B cell (primary cell): ENCODE measurements around the gene CCL13. TPM values are rescaled to one million over a fixed set of nuclear protein-coding genes. Genes with fewer than 3 reads are reported as not detected.

ENCODE experiments used
- ATAC-seq: fragments of 200-7000 bp; cut with Tn5 transposase; one replicate; pipeline ENCODE4 v1.10.0; 2021; ENCODE audit warnings: low read depth, mild to moderate bottlenecking, moderate number of reproducible peaks, moderate library complexity
- CTCF ChIA-PET: fragments of 350-600 bp; sonication (Branson Sonifier 250); formaldehyde crosslinking; loops from one replicate; lab custom pipeline; 2021; ENCODE audit warnings: antibody characterized with exemption, inconsistent platforms; lab: Charles Lee
- POLR2A ChIA-PET: fragments of 350-600 bp; sonication (Branson Sonifier 250); formaldehyde crosslinking; loops from one replicate; lab custom pipeline; 2021; ENCODE audit warnings: antibody characterized with exemption; lab: Charles Lee
- DNase-seq: peaks from one replicate; pipeline ENCODE4 v3.0.0; 2013
- H2AFZ ChIP-seq: 2 replicates; pipeline ENCODE4 v1.6.1; 2012; ENCODE audit warnings: mild to moderate bottlenecking, low read depth, low read length; ENCODE audit not compliant: insufficient read depth, poor library complexity, severe bottlenecking
- H3K27ac ChIP-seq, 2 donors: 1 replicate in 1 of 2; 2 replicates in 1 of 2; pipeline ENCODE4 v1.5.1; 2012 to 2013; ENCODE audit warnings: low read length in 2 of 2, mild to moderate bottlenecking in 2 of 2, moderate library complexity in 1 of 2
- H3K27me3 ChIP-seq, 4 experiments: fragments of 200-600 bp in 1 of 4; sonication (generic) in 1 of 4; replicated peaks in 1 of 4; 1 replicate in 2 of 4; 2 replicates in 2 of 4; pipeline versions ENCODE4 v1.6.1 to v1.7.0; 2013 to 2016; ENCODE audit warnings: low read length in 3 of 4, mild to moderate bottlenecking in 2 of 4, mixed read lengths in 1 of 4, moderate library complexity in 1 of 4; ENCODE audit not compliant: insufficient read depth in 4 of 4, control insufficient read depth in 3 of 4; ENCODE audit errors: control extremely low read depth in 1 of 4
- H3K36me3 ChIP-seq, 2 experiments: replicated peaks in 1 of 2; 1 replicate in 1 of 2; 2 replicates in 1 of 2; pipeline versions ENCODE4 v1.6.1 to v1.7.1; 2013; ENCODE audit warnings: low read length in 1 of 2; ENCODE audit not compliant: insufficient read depth in 2 of 2, control insufficient read depth in 1 of 2; ENCODE audit errors: control extremely low read depth in 1 of 2, extremely low read depth in 1 of 2
- H3K4me1 ChIP-seq, 2 donors: fragments of 200-600 bp in 1 of 2; sonication (generic) in 1 of 2; 1 replicate in 1 of 2; 2 replicates in 1 of 2; pipeline versions ENCODE4 v1.5.1 to v1.6.1; 2013 to 2017; ENCODE audit warnings: low read length in 2 of 2; ENCODE audit not compliant: control insufficient read depth in 2 of 2, insufficient read depth in 2 of 2
- H3K4me2 ChIP-seq: replicated peaks from 2 replicates; pipeline ENCODE3; 2012; ENCODE audit warnings: mild to moderate bottlenecking, low read depth, low read length; ENCODE audit not compliant: poor library complexity, severe bottlenecking
- H3K4me3 ChIP-seq, 5 experiments: fragments of 200-600 bp in 1 of 5; sonication (generic) in 1 of 5; 1 replicate in 3 of 5; 2 replicates in 2 of 5; pipeline versions ENCODE4 v1.5.1 to v1.7.0; 2011 to 2016; ENCODE audit warnings: low read length in 4 of 5, mild to moderate bottlenecking in 4 of 5, low read depth in 2 of 5, control low read depth in 1 of 5, moderate library complexity in 1 of 5; ENCODE audit not compliant: insufficient read depth in 1 of 5; ENCODE audit errors: control extremely low read depth in 1 of 5, extremely low read depth in 1 of 5
- H3K79me2 ChIP-seq: fragments of 200-600 bp; sonication (generic); one replicate; pipeline ENCODE4 v1.6.0; 2016; ENCODE audit warnings: low read length; ENCODE audit not compliant: control insufficient read depth, insufficient read depth
- H3K9ac ChIP-seq: fragments of 200-600 bp; sonication (generic); 2 replicates; pipeline ENCODE4 v1.6.1; 2017; ENCODE audit warnings: mild to moderate bottlenecking, low read length, moderate library complexity
- H3K9me3 ChIP-seq, 3 donors: one replicate each; pipeline versions ENCODE4 v1.6.1 to v1.7.1; 2013; ENCODE audit warnings: low read length in 2 of 3; ENCODE audit not compliant: control insufficient read depth in 2 of 3, insufficient read depth in 1 of 3; ENCODE audit errors: control extremely low read depth in 1 of 3
- H4K20me1 ChIP-seq: 2 replicates; pipeline ENCODE4 v1.6.0; 2012; ENCODE audit warnings: mild to moderate bottlenecking, low read length; ENCODE audit not compliant: insufficient read depth, control insufficient read depth, poor library complexity, severe bottlenecking
- H3K27ac Mint-ChIP-seq: one replicate; pipeline ENCODE4 v1.8.0; 2021; ENCODE audit warnings: mixed read lengths
- H3K27me3 Mint-ChIP-seq: one replicate; pipeline ENCODE4 v1.8.0; 2021; ENCODE audit warnings: mixed read lengths
- H3K4me1 Mint-ChIP-seq: one replicate; pipeline ENCODE4 v1.8.0; 2021; ENCODE audit warnings: mixed read lengths
- H3K4me3 Mint-ChIP-seq: one replicate; pipeline ENCODE4 v1.8.0; 2021; ENCODE audit warnings: mixed read lengths
- H3K9me3 Mint-ChIP-seq: one replicate; pipeline ENCODE4 v1.8.0; 2022; ENCODE audit warnings: mixed read lengths; ENCODE audit not compliant: insufficient read depth
- EZH2 ChIP-seq: IDR thresholded peaks from 2 replicates; pipeline ENCODE4 v1.6.1; 2012; ENCODE audit warnings: borderline replicate concordance, low read depth, mild to moderate bottlenecking, moderate library complexity, low read length; ENCODE audit not compliant: insufficient read depth, poor library complexity, severe bottlenecking
- WGBS: methylation state at CpG from one replicate; pipeline ENCODE4 v1.1.5; 2013; ENCODE audit warnings: missing lambda C conversion rate; ENCODE audit not compliant: insufficient coverage; 5-methylcytosine and 5-hydroxymethylcytosine counted together
- intact Hi-C: fragments of 100-400 bp; cut with micrococcal nuclease; formaldehyde crosslinking; loops from one replicate; pipeline ENCODE4 v1.10.0; 2022
- polyA plus RNA-seq: library from polyadenylated mRNA; depleted of rRNA; stranded (reverse); fragments of >200 nt; gene quantifications from 2 replicates; pipeline ENCODE4 v1.2.3, GENCODE V29; 2012
- total RNA-seq, 2 donors: library from RNA; stranded (reverse); fragments of 120-200 nt in 1 of 2; gene quantifications; 1 replicate in 1 of 2; 2 replicates in 1 of 2; pipeline versions ENCODE4 v1.2.3 to v1.2.4, GENCODE V29; 2013 to 2022
- TF ChIP-seq, protein P1 (sequence below): fragments of 200-600 bp; IDR thresholded peaks from one replicate; pipeline ENCODE4 v1.8.0; 2022; ENCODE audit warnings: antibody characterized with exemption, mild to moderate bottlenecking

The CCL13 gene
- total and polyA plus RNA-seq, 2 donors (not counting 1 experiment from before 2014, with no cell fraction given): not detected

DNA sequence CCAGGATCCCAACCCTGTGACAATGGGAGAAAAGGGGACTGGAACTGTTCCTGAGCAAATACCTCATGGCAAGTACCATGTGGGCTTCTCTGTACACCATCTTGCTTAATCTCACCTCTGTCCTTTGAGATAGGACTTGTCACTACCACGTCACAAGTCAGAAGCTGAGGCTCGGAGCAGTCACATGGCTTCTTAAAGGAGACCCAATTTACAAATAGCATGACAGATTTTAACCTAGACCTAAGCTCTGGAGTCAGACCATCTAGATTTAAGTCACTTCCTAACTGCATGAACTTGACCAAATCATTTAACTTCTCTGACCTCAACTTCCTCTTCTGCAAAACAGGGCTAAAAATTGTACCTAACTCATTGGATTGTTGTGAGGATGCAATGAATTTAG lies 42.7 kb downstream of the CCL13 start:
- Mint-ChIP-seq H3K9me3 (no peaks in the 10 kb centered on the region), H3K4me1 (peaks cover 30% of the 10 kb centered on the region), H3K4me3 (no peak overlapping the region), H3K27me3 (no peaks in the 10 kb centered on the region), H3K27ac (peak overlapping the region; percentile 3)
- Histone ChIP-seq H3K4me2 (peak overlapping the region; percentile 38), H3K27ac (peak overlapping the region in 1 of 2 donors; percentile 6), H4K20me1 (no peaks in the 10 kb centered on the region), H3K36me3 (no peaks in the 10 kb centered on the region), H2AFZ (no peak overlapping the region), H3K4me1 (peaks cover 25 to 27% of the 10 kb centered on the region in 2 donors), H3K79me2 (no peaks in the 10 kb centered on the region), H3K4me3 (no peak overlapping the region), H3K9ac (no peak overlapping the region), H3K9me3 (no peaks in the 10 kb centered on the region), H3K27me3 (no peaks in the 10 kb centered on the region)
- 0% methylated on average over 2 of the region's 2 CpGs for WGBS
- TF ChIP-seq EZH2: no peak
- TF ChIP-seq, protein P1, sequence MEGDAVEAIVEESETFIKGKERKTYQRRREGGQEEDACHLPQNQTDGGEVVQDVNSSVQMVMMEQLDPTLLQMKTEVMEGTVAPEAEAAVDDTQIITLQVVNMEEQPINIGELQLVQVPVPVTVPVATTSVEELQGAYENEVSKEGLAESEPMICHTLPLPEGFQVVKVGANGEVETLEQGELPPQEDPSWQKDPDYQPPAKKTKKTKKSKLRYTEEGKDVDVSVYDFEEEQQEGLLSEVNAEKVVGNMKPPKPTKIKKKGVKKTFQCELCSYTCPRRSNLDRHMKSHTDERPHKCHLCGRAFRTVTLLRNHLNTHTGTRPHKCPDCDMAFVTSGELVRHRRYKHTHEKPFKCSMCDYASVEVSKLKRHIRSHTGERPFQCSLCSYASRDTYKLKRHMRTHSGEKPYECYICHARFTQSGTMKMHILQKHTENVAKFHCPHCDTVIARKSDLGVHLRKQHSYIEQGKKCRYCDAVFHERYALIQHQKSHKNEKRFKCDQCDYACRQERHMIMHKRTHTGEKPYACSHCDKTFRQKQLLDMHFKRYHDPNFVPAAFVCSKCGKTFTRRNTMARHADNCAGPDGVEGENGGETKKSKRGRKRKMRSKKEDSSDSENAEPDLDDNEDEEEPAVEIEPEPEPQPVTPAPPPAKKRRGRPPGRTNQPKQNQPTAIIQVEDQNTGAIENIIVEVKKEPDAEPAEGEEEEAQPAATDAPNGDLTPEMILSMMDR: no peak
- DNase-seq (peak; percentile 59), ATAC-seq (peak; percentile 43)
- ChIA-PET CTCF (interaction anchor here (1.1 to 2.4 kb wide), 5 partner anchors 9 to 198 kb away, joined by 4 to 8 read pairs (median 5); no protein-coding TSS in a partner anchor), POLR2A (no interaction called here)
- intact Hi-C loops: no loop called here

DNA sequence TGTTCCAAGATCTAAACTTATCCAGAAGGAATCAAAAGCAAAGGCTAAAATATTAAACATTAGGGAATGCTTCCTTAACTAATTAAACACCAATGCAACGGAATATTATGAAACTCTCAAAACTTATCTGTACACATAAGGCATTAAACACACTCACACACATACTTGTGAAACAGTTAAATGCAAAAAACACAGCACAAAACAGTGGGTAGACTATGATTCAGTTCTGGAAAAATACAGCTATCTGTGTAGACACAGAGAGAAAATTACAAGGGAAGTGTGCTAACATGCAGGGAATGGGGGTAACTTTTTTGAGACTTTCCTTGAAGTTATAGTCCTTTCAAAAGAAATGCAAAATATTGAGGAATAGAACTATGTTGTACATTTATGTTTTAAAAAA lies 43.4 kb downstream of the CCL13 start:
- Histone ChIP-seq H3K4me2 (no peak overlapping the region), H3K4me3 (no peak overlapping the region), H3K9ac (no peak overlapping the region), H3K4me1 (peaks cover 25 to 27% of the 10 kb centered on the region in 2 donors), H3K9me3 (no peaks in the 10 kb centered on the region), H3K27ac (no peak overlapping the region), H3K27me3 (no peaks in the 10 kb centered on the region), H3K36me3 (no peaks in the 10 kb centered on the region), H4K20me1 (no peaks in the 10 kb centered on the region), H3K79me2 (no peaks in the 10 kb centered on the region), H2AFZ (no peak overlapping the region)
- no peak for DNase-seq
- no peak overlapping the region for H3K27ac Mint-ChIP-seq
- intact Hi-C loops: no loop called here
- no peaks in the 10 kb centered on the region for H3K9me3 Mint-ChIP-seq
- CTCF ChIA-PET: interaction anchor here (1.2 to 2.2 kb wide), 4 partner anchors 12 to 38 kb away, joined by 3 to 5 read pairs (median 4); no protein-coding TSS in a partner anchor
- POLR2A ChIA-PET: no interaction called here
- WGBS: no CpG with 5 or more reads among the region's 1 CpG
- no peak overlapping the region for H3K4me3 Mint-ChIP-seq
- TF ChIP-seq, protein P1: no peak
- TF ChIP-seq EZH2: no peak
- ATAC-seq: no peak
- no peaks in the 10 kb centered on the region for H3K27me3 Mint-ChIP-seq
- peaks cover 30% of the 10 kb centered on the region for H3K4me1 Mint-ChIP-seq
